Activated CD4-positive, alpha-beta memory T cell treated with anti-CD3 and anti-CD28 coated beads, Interleukin-2, amount 10 ng/mL, durations not matched to agents 7 days and 5 days (primary cell): ENCODE results near the gene TSHZ2. TPM values are rescaled to one million over a fixed set of nuclear protein-coding genes. Genes with fewer than 3 reads are reported as not detected.

Experiments
- CTCF ChIA-PET: fragments of 350-600 bp; sonication (Branson Sonifier 250); formaldehyde crosslinking; loops from one replicate; lab custom pipeline; 2021; ENCODE audit warnings: antibody characterized with exemption, inconsistent platforms; lab: Charles Lee
- POLR2A ChIA-PET: fragments of 350-600 bp; sonication (Branson Sonifier 250); formaldehyde crosslinking; loops from one replicate; lab custom pipeline; 2021; ENCODE audit warnings: antibody characterized with exemption; lab: Charles Lee
- DNase-seq: peaks from one replicate; pipeline ENCODE4 v3.0.0-alpha.2; 2020
- H3K27ac Mint-ChIP-seq: one replicate; pipeline ENCODE4 v1.8.0; 2021; ENCODE audit warnings: mild to moderate bottlenecking, mixed read lengths
- H3K27me3 Mint-ChIP-seq: one replicate; pipeline ENCODE4 v1.8.0; 2021; ENCODE audit warnings: mixed read lengths
- H3K36me3 Mint-ChIP-seq: one replicate; pipeline ENCODE4 v1.8.0; 2021; ENCODE audit warnings: low read depth, mixed read lengths
- H3K4me1 Mint-ChIP-seq: one replicate; pipeline ENCODE4 v1.8.0; 2021; ENCODE audit warnings: mixed read lengths
- H3K4me3 Mint-ChIP-seq: one replicate; pipeline ENCODE4 v1.8.0; 2021; ENCODE audit warnings: mild to moderate bottlenecking, mixed read lengths
- H3K9me3 Mint-ChIP-seq: one replicate; pipeline ENCODE4 v1.8.0; 2021; ENCODE audit warnings: mixed read lengths
- total RNA-seq, 2 experiments: library from RNA; stranded (reverse); gene quantifications; one replicate each; pipeline ENCODE4 v1.2.3, GENCODE V29; 2021

Gene TSHZ2
- total RNA-seq, 2 experiments from 2014 or later: 5.4 to 7.1 TPM

- POLR2A ChIA-PET: no interaction called here
- no peaks in the 10 kb centered on the region for H3K36me3 Mint-ChIP-seq
Observed at GRCh38 chr20:53133125-53133524, 161.0 kb downstream of the TSHZ2 start.

GRCh38 chr20:53133628-53134027, 161.5 kb downstream of the TSHZ2 start:
- no peaks in the 10 kb centered on the region for H3K9me3 Mint-ChIP-seq
- ChIA-PET POLR2A (no interaction called here), CTCF (no interaction called here)

More at GRCh38 chr20:53133125-53133524, 161.0 kb downstream of the TSHZ2 start:
- H3K27ac Mint-ChIP-seq: no peak overlapping the region
- peaks cover 6% of the 10 kb centered on the region for H3K4me1 Mint-ChIP-seq
- peaks cover 5% of the 10 kb centered on the region for H3K27me3 Mint-ChIP-seq
- H3K9me3 Mint-ChIP-seq: no peaks in the 10 kb centered on the region
- CTCF ChIA-PET: no interaction called here
- no peak for DNase-seq
- no peak overlapping the region for H3K4me3 Mint-ChIP-seq

GRCh38 chr20:53136473-53136872, 164.3 kb downstream of the TSHZ2 start:
- H3K36me3 Mint-ChIP-seq: no peaks in the 10 kb centered on the region
- H3K27ac Mint-ChIP-seq: no peak overlapping the region
- H3K4me1 Mint-ChIP-seq: peaks cover 15% of the 10 kb centered on the region
- ChIA-PET CTCF (no interaction called here), POLR2A (no interaction called here)
- no peaks in the 10 kb centered on the region for H3K9me3 Mint-ChIP-seq
- no peak for DNase-seq
- no peak overlapping the region for H3K4me3 Mint-ChIP-seq
- peaks cover 5% of the 10 kb centered on the region for H3K27me3 Mint-ChIP-seq

More at GRCh38 chr20:53133628-53134027, 161.5 kb downstream of the TSHZ2 start:
- Mint-ChIP-seq H3K27ac (no peak overlapping the region), H3K4me1 (peaks cover 8% of the 10 kb centered on the region), H3K4me3 (no peak overlapping the region), H3K36me3 (no peaks in the 10 kb centered on the region), H3K27me3 (peaks cover 5% of the 10 kb centered on the region)
- DNase-seq: no peak

- H3K4me1 Mint-ChIP-seq: peaks cover 14% of the 10 kb centered on the region
- peaks cover 5% of the 10 kb centered on the region for H3K9me3 Mint-ChIP-seq
- POLR2A ChIA-PET: no interaction called here
- no peak overlapping the region for H3K27ac Mint-ChIP-seq
- peaks cover 2% of the 10 kb centered on the region for H3K27me3 Mint-ChIP-seq
- no peak overlapping the region for H3K4me3 Mint-ChIP-seq
- DNase-seq: no peak
- H3K36me3 Mint-ChIP-seq: peaks cover 3% of the 10 kb centered on the region
- CTCF ChIA-PET: interaction anchor here (1.1 kb wide), 2 partner anchors 8 to 18 kb away, joined by 3 read pairs; no protein-coding TSS in a partner anchor
Observed at GRCh38 chr20:53138454-53139262, 166.5 kb downstream of the TSHZ2 start.

GRCh38 chr20:53141201-53142050, 169.3 kb downstream of the TSHZ2 start:
- CTCF ChIA-PET: no interaction called here
- peaks cover 3% of the 10 kb centered on the region for H3K36me3 Mint-ChIP-seq
- H3K4me3 Mint-ChIP-seq: no peak overlapping the region
- H3K27me3 Mint-ChIP-seq: no peaks in the 10 kb centered on the region
- POLR2A ChIA-PET: no interaction called here
- no peak overlapping the region for H3K27ac Mint-ChIP-seq
- no peak for DNase-seq
- peaks cover 5% of the 10 kb centered on the region for H3K9me3 Mint-ChIP-seq
- H3K4me1 Mint-ChIP-seq: peaks cover 24% of the 10 kb centered on the region

- Mint-ChIP-seq H3K27me3 (no peaks in the 10 kb centered on the region), H3K27ac (no peak overlapping the region), H3K4me1 (peaks cover 30% of the 10 kb centered on the region), H3K36me3 (peaks cover 3% of the 10 kb centered on the region), H3K9me3 (peaks cover 5% of the 10 kb centered on the region), H3K4me3 (no peak overlapping the region)
- CTCF ChIA-PET: no interaction called here
- DNase-seq: no peak
- POLR2A ChIA-PET: no interaction called here
Observed at GRCh38 chr20:53142225-53143127, 170.3 kb downstream of the TSHZ2 start.

GRCh38 chr20:53146201-53146891, 174.2 kb downstream of the TSHZ2 start:
- POLR2A ChIA-PET: interaction anchor here (0.8 to 1.6 kb wide), 6 partner anchors 8 to 173 kb away, joined by 3 to 4 read pairs (median 4); no protein-coding TSS in a partner anchor
- Mint-ChIP-seq H3K4me1 (peaks cover 21% of the 10 kb centered on the region), H3K27ac (peak overlapping the region; percentile 14), H3K27me3 (no peaks in the 10 kb centered on the region), H3K36me3 (peaks cover 3% of the 10 kb centered on the region), H3K4me3 (no peak overlapping the region), H3K9me3 (peaks cover 5% of the 10 kb centered on the region)
- peak; percentile 21 for DNase-seq
- CTCF ChIA-PET: interaction anchor here (0.9 to 1.1 kb wide), 2 partner anchors 8 to 401 kb away, joined by 3 read pairs; no protein-coding TSS in a partner anchor

- Mint-ChIP-seq H3K36me3 (no peaks in the 10 kb centered on the region), H3K27me3 (no peaks in the 10 kb centered on the region), H3K27ac (no peak overlapping the region), H3K4me1 (peaks cover 18% of the 10 kb centered on the region), H3K4me3 (no peak overlapping the region), H3K9me3 (no peaks in the 10 kb centered on the region)
- ChIA-PET POLR2A (no interaction called here), CTCF (no interaction called here)
- no peak for DNase-seq
Observed at GRCh38 chr20:53148771-53149147, 176.6 kb downstream of the TSHZ2 start.

GRCh38 chr20:53149148-53149889, 177.2 kb downstream of the TSHZ2 start:
- Mint-ChIP-seq H3K4me1 (peaks cover 19% of the 10 kb centered on the region), H3K27ac (no peak overlapping the region)

GRCh38 chr20:53149890-53150205, 177.7 kb downstream of the TSHZ2 start:
- Mint-ChIP-seq H3K27ac (no peak overlapping the region), H3K4me3 (no peak overlapping the region), H3K4me1 (peaks cover 24% of the 10 kb centered on the region), H3K9me3 (no peaks in the 10 kb centered on the region), H3K27me3 (no peaks in the 10 kb centered on the region), H3K36me3 (no peaks in the 10 kb centered on the region)
- DNase-seq: no peak
- ChIA-PET CTCF (no interaction called here), POLR2A (no interaction called here)

More at GRCh38 chr20:53149148-53149889, 177.2 kb downstream of the TSHZ2 start:
- Mint-ChIP-seq H3K4me3 (no peak overlapping the region), H3K27me3 (no peaks in the 10 kb centered on the region), H3K9me3 (no peaks in the 10 kb centered on the region), H3K36me3 (no peaks in the 10 kb centered on the region)
- CTCF ChIA-PET: no interaction called here
- POLR2A ChIA-PET: no interaction called here
- no peak for DNase-seq

GRCh38 chr20:53150532-53150931, 178.4 kb downstream of the TSHZ2 start:
- POLR2A ChIA-PET: no interaction called here
- no peaks in the 10 kb centered on the region for H3K27me3 Mint-ChIP-seq
- no peak overlapping the region for H3K27ac Mint-ChIP-seq
- CTCF ChIA-PET: no interaction called here
- H3K9me3 Mint-ChIP-seq: no peaks in the 10 kb centered on the region
- no peak for DNase-seq
- H3K4me1 Mint-ChIP-seq: peaks cover 28% of the 10 kb centered on the region
- no peak overlapping the region for H3K4me3 Mint-ChIP-seq
- H3K36me3 Mint-ChIP-seq: no peaks in the 10 kb centered on the region

- Mint-ChIP-seq H3K9me3 (no peaks in the 10 kb centered on the region), H3K27me3 (no peaks in the 10 kb centered on the region), H3K4me3 (no peak overlapping the region), H3K36me3 (no peaks in the 10 kb centered on the region), H3K27ac (no peak overlapping the region), H3K4me1 (peaks cover 13% of the 10 kb centered on the region)
- POLR2A ChIA-PET: no interaction called here
- DNase-seq: no peak
- CTCF ChIA-PET: no interaction called here
Observed at GRCh38 chr20:53152228-53152627, 180.1 kb downstream of the TSHZ2 start.
